Activated CD8-positive, alpha-beta T cell treated with anti-CD3 and anti-CD28 coated beads, Interleukin-2, amount 10 ng/mL, durations not matched to agents 7 days and 5 days (primary cell): ENCODE data around the gene OSBPL10. TPM values are rescaled to one million over a fixed set of nuclear protein-coding genes. Genes with fewer than 3 reads are reported as not detected.

ENCODE experiments used
- ATAC-seq: fragments of 150-1000 bp; cut with Tn5 transposase; one replicate; pipeline ENCODE4 v1.10.0; 2021; ENCODE audit warnings: moderate library complexity
- CTCF ChIA-PET: fragments of 350-600 bp; sonication (Branson Sonifier 250); formaldehyde crosslinking; loops from one replicate; lab custom pipeline; 2021; ENCODE audit warnings: antibody characterized with exemption; lab: Charles Lee
- POLR2A ChIA-PET: fragments of 350-600 bp; sonication (Branson Sonifier 250); formaldehyde crosslinking; loops from one replicate; lab custom pipeline; 2021; ENCODE audit warnings: antibody characterized with exemption; lab: Charles Lee
- DNase-seq: peaks from one replicate; pipeline ENCODE4 v3.0.0-alpha.2; 2020
- H3K27ac Mint-ChIP-seq: one replicate; pipeline ENCODE4 v1.8.0; 2021; ENCODE audit warnings: mild to moderate bottlenecking, mixed read lengths
- H3K27me3 Mint-ChIP-seq: one replicate; pipeline ENCODE4 v1.8.0; 2021; ENCODE audit warnings: low read depth, mixed read lengths
- H3K36me3 Mint-ChIP-seq: one replicate; pipeline ENCODE4 v1.8.0; 2021; ENCODE audit warnings: low read depth, mixed read lengths
- H3K4me1 Mint-ChIP-seq: one replicate; pipeline ENCODE4 v1.8.0; 2021; ENCODE audit warnings: low read depth, mixed read lengths
- H3K4me3 Mint-ChIP-seq: one replicate; pipeline ENCODE4 v1.8.0; 2021; ENCODE audit warnings: mild to moderate bottlenecking, mixed read lengths
- H3K9me3 Mint-ChIP-seq: one replicate; pipeline ENCODE4 v1.8.0; 2022; ENCODE audit warnings: mixed read lengths; ENCODE audit not compliant: insufficient read depth
- total RNA-seq, 2 experiments: library from RNA; stranded (reverse); gene quantifications; one replicate each; pipeline ENCODE4 v1.2.3, GENCODE V29; 2021

The OSBPL10 gene
- total RNA-seq, 2 experiments from 2014 or later, result 0.05 to 0.53 TPM

DNA sequence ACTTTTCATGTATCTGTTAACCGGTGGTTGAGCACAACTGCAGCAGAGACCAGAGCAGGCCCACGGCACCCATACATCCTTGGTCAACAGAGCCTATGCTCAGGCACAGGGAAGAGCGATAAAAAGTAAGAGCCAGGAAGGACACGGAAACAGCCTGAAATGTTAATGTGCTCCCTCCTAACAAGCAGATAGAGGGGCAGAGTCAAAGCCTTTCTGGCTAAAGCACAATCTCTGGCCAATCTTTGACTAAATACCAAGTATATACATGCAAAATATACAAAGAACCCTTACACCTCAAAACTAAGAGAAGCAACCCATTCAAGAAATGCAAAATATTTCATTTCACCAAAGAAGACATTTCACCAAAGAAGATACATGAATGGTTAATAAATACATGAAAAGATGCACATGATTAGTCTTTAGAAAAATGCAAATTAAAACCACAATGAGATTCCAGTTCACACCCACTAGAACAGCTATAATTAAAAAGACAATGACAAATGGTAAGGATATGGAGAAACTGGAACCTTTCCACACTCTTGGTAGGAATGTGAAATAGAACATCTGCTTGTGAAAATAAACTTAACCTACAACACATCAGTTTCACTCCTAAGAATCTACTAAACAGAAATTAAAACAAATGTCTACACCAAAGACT is 88.0 kb downstream of the OSBPL10 start:
- POLR2A ChIA-PET, result no interaction called here
- H3K4me1 Mint-ChIP-seq, result peaks cover 8% of the 10 kb centered on the region
- CTCF ChIA-PET, result no interaction called here
- H3K27ac Mint-ChIP-seq, result no peak overlapping the region
- no peak overlapping the region for H3K4me3 Mint-ChIP-seq
- H3K9me3 Mint-ChIP-seq, result no peaks in the 10 kb centered on the region
- H3K36me3 Mint-ChIP-seq, result no peaks in the 10 kb centered on the region
- ATAC-seq (no peak), DNase-seq (no peak)
- peaks cover 15% of the 10 kb centered on the region for H3K27me3 Mint-ChIP-seq

DNA sequence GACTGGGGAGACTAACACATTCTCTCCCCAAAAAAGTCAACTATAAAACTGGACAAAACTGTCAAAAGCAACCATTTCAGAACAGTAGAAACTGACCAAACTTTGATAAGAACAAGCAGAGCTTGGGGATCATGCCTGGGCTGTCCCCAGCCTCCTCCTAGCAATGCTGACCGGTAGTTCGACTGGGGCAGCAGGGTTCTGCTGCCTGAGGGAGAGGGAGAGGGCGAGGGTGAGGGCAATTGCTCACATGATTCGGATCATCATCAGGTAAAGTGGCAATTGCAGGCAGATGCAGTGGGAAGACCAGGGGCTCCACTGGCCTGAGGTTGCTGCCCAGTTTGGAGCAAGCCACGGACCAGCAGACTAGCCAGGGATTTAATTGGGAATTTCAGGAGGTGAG is 88.6 kb downstream of the OSBPL10 start:
- H3K27ac Mint-ChIP-seq, result no peak overlapping the region
- H3K4me3 Mint-ChIP-seq, result no peak overlapping the region
- peaks cover 13% of the 10 kb centered on the region for H3K27me3 Mint-ChIP-seq
- H3K4me1 Mint-ChIP-seq, result peaks cover 8% of the 10 kb centered on the region
- POLR2A ChIA-PET, result no interaction called here
- no peaks in the 10 kb centered on the region for H3K9me3 Mint-ChIP-seq
- no peak for ATAC-seq
- CTCF ChIA-PET, result no interaction called here
- H3K36me3 Mint-ChIP-seq, result no peaks in the 10 kb centered on the region
- DNase-seq, result no peak

DNA sequence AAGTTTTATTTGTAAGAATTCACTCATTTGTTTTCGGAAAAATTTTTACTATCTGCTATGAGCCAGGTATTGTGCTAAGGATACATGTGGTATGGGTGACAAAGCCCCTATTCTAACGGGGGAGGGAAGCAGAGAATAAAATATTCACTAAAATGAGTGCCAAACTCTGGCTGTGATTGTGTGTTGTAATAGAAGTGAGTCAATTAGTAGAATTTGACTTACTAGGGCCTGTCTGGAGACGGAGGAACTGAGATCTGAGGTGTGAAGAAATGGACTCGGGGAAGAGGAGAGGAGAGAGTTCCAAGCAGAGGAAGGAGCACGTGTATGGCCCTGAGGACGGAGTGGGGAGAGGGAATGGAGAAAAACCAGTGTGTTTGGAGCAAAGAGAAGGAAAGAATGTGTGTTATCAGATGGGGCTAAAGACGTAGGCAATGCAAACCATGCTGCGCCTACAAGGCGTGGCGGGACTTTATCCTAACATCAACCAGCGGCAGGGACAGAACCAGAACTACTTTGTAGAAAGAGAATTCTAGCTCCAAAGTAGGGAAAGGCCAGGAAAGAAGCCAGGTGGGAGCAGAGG is 89.1 kb downstream of the OSBPL10 start:
- H3K9me3 Mint-ChIP-seq, result no peaks in the 10 kb centered on the region
- DNase-seq (no peak), ATAC-seq (no peak)
- CTCF ChIA-PET, result no interaction called here
- H3K4me1 Mint-ChIP-seq, result peaks cover 8% of the 10 kb centered on the region
- H3K27me3 Mint-ChIP-seq, result peaks cover 15% of the 10 kb centered on the region
- POLR2A ChIA-PET, result no interaction called here
- H3K36me3 Mint-ChIP-seq, result no peaks in the 10 kb centered on the region
- H3K27ac Mint-ChIP-seq, result no peak overlapping the region
- no peak overlapping the region for H3K4me3 Mint-ChIP-seq

DNA sequence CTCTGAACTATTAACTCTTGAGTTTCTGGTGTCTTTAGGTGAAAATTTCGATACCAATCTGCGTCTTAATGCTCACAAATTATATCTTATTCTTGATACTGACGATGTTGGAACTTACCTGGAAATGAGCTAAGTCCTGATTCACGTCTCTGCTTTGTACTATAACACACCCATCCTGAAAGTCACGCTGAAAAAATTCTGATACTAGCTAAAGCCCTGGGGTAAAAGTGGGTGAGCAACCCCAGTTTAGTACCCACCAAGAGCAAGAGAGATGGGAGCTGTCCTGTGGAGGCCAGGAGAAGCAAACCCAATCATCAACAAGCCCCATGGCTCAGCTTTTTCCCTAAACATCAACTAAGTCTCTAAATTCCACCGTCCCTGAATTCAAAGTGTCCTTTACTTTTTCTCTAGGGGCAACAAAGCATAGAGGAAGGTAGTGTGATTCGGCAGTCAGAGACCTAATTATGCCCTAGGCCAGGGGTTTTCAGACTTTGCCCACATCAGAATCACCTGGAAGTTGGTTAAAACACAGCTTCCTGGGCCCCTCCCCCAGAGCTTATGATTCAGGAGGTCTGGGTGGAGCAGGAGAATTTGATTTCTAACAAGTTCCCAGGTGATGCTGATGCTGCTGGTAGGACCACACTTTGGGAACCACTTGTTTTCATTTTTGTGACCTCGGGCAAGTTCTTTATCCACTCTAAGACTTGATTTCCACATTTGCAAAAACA is 90.2 kb downstream of the OSBPL10 start:
- no peak for DNase-seq
- Mint-ChIP-seq H3K9me3 (no peaks in the 10 kb centered on the region), H3K36me3 (no peaks in the 10 kb centered on the region), H3K4me3 (no peak overlapping the region), H3K4me1 (peaks cover 8% of the 10 kb centered on the region), H3K27ac (no peak overlapping the region), H3K27me3 (peaks cover 16% of the 10 kb centered on the region)
- CTCF ChIA-PET, result no interaction called here
- ATAC-seq, result no peak
- POLR2A ChIA-PET, result no interaction called here

DNA sequence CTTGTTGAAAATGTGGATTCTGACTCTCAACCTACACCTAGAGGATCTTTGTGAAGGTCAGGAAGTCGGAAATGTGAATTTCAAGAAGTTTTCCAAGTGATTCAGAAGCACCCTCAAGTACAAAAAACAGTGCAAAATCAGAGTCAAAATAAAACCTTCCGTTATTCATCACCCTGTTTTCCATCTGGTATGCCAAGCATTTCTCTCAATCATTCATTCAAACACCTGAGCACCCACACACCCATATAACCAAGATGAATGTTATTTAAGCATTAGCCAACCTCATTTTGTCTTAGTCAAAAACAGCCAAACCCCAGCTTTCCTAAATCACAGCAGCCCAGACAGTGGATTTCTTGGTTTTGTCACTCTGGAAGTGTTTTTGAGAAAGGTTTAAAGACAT is 91.1 kb downstream of the OSBPL10 start:
- DNase-seq (no peak), ATAC-seq (no peak)
- Mint-ChIP-seq H3K36me3 (no peaks in the 10 kb centered on the region), H3K4me3 (no peak overlapping the region), H3K27ac (no peak overlapping the region), H3K4me1 (peaks cover 8% of the 10 kb centered on the region), H3K9me3 (no peaks in the 10 kb centered on the region), H3K27me3 (peaks cover 16% of the 10 kb centered on the region)
- ChIA-PET CTCF (no interaction called here), POLR2A (no interaction called here)

DNA sequence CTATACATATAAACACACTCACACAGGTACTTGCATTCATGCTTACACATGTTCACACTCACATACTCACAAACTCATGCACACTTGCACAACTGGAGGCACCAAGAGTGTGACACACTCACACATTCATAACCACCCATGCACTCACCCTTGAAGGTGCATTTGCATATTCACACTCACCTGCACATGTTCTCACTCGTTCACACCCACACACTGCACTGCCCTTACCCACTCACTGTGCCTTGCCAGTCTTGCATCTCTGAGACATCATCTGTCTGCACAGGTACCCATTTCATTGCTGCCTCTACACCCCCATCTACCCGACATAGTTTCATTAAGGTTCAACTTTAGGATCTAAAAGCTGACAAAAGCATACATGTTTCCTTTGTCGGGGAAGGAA is 95.8 kb downstream of the OSBPL10 start:
- ATAC-seq, result no peak
- Mint-ChIP-seq H3K4me3 (no peak overlapping the region), H3K9me3 (no peaks in the 10 kb centered on the region), H3K27ac (no peak overlapping the region), H3K27me3 (peaks cover 12% of the 10 kb centered on the region), H3K36me3 (no peaks in the 10 kb centered on the region), H3K4me1 (no peaks in the 10 kb centered on the region)
- ChIA-PET CTCF (no interaction called here), POLR2A (no interaction called here)
- no peak for DNase-seq

DNA sequence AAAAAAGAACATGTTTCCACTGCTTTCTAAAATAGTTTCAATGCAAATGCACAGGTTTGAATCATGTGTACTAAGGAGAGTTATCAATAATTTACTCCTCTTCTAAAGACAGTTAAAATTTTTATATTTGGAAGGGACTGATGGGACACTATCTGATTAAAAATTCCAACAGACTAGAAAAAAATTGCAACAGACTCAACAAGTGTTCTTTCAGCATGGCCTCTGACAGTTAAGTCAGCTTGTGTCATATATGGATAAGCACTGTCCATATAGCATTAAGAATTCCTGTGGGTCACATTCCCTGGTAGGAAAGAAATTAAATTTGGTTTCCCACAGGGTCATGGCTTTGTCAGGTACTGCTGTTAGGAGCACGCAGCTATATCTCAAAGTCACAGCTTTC is 96.8 kb downstream of the OSBPL10 start:
- no peak overlapping the region for H3K27ac Mint-ChIP-seq
- H3K4me3 Mint-ChIP-seq, result no peak overlapping the region
- ATAC-seq (no peak), DNase-seq (no peak)
- no peaks in the 10 kb centered on the region for H3K9me3 Mint-ChIP-seq
- ChIA-PET CTCF (no interaction called here), POLR2A (no interaction called here)
- no peaks in the 10 kb centered on the region for H3K36me3 Mint-ChIP-seq
- no peaks in the 10 kb centered on the region for H3K4me1 Mint-ChIP-seq
- H3K27me3 Mint-ChIP-seq, result peaks cover 9% of the 10 kb centered on the region

DNA sequence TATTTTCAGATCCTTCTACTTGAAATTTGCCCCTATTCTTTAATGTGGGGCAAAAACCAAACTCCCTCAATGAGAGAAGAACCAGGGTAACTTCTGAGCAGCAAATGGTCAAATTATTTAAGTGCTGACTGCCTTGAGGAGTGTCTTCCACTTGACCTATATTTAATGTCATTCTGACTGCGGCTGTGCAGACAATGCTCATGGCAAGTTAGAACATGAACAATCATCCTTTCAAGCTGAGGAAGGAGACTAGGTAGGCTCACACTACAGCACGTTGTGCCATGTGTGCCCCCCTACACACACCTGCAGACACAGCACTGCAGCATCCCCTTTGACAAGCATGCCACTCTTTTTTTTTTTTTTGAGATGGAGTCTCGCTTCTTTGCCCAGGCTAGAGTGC is 98.2 kb downstream of the OSBPL10 start:
- DNase-seq, result no peak
- no peak for ATAC-seq
- POLR2A ChIA-PET, result no interaction called here
- Mint-ChIP-seq H3K4me1 (no peaks in the 10 kb centered on the region), H3K27ac (no peak overlapping the region), H3K36me3 (no peaks in the 10 kb centered on the region), H3K4me3 (no peak overlapping the region), H3K27me3 (peaks cover 5% of the 10 kb centered on the region), H3K9me3 (no peaks in the 10 kb centered on the region)
- CTCF ChIA-PET, result no interaction called here

DNA sequence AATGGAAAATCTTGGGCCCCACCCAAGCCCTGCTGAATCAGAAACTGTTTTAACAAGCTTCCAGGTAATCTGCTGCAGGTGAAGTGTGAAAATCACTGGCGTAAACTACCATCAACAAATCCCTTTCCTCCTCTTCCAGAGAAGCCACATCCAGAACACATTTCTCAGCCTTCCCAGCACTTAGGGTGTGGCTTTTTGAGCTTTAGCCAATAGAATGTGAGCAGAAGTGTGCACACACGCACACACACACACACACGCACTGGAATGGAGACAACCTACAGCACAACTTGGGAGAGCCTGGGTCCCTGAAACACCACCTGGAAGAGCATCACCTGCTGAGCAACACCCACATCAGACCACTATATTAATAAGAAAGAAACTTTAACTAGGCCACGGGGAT is 98.6 kb downstream of the OSBPL10 start:
- H3K27me3 Mint-ChIP-seq, result peaks cover 5% of the 10 kb centered on the region
- no peaks in the 10 kb centered on the region for H3K9me3 Mint-ChIP-seq
- DNase-seq (no peak), ATAC-seq (no peak)
- H3K36me3 Mint-ChIP-seq, result no peaks in the 10 kb centered on the region
- no peak overlapping the region for H3K27ac Mint-ChIP-seq
- no peaks in the 10 kb centered on the region for H3K4me1 Mint-ChIP-seq
- ChIA-PET POLR2A (no interaction called here), CTCF (no interaction called here)
- no peak overlapping the region for H3K4me3 Mint-ChIP-seq

DNA sequence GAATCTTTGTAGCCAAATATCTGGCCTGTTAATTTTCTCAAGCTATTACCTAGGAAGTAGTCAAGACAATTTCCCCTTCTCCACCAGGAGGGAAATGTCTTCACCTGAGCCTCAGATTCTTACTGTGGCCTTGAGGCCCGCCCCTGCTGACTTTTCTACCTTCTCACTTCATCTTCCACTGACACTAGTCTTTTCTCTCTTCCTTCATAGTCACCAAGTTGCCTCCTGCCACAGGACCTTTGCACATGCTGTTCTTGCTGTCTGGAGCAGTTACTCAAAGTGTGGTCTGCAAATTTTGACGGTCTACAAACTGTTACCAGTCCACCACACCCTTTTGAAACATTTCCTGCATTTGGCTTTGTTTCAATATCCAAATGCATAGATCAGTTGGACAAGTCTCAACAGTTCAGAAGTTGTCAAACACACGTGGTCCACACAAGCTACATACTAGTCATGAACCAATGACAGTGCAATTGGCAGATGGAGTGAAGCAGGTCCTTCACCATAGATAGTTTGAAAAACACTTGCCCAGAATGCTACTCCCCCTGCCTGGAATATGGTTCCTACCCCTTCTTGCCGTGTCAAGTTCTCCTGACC is 100.5 kb downstream of the OSBPL10 start:
- Mint-ChIP-seq H3K27ac (no peak overlapping the region), H3K9me3 (no peaks in the 10 kb centered on the region), H3K36me3 (no peaks in the 10 kb centered on the region), H3K4me3 (no peak overlapping the region), H3K27me3 (no peaks in the 10 kb centered on the region), H3K4me1 (no peaks in the 10 kb centered on the region)
- POLR2A ChIA-PET, result no interaction called here
- no peak for ATAC-seq
- DNase-seq, result no peak
- CTCF ChIA-PET, result no interaction called here

DNA sequence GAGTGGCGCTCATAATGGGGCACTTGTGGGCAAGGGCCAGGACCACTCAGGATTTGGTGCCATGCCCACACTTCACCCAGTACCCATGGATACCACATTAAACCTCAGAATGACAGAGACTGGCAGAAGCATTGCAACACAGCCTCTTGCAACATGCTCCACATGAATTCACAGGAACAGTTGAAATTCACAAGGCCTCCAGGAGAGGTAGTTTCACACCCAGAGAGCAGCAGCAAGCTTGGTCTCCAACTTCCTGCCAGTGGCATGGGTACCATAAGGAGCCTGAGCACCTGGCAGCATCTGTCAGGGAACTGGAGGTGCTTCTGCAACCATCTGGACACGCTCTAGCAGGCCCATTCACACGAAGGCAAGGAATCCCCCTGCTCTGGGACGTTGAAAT is 101.0 kb downstream of the OSBPL10 start:
- Mint-ChIP-seq H3K27ac (no peak overlapping the region), H3K36me3 (no peaks in the 10 kb centered on the region), H3K4me1 (no peaks in the 10 kb centered on the region), H3K9me3 (no peaks in the 10 kb centered on the region), H3K27me3 (no peaks in the 10 kb centered on the region), H3K4me3 (no peak overlapping the region)
- DNase-seq (no peak), ATAC-seq (no peak)
- POLR2A ChIA-PET, result no interaction called here
- CTCF ChIA-PET, result no interaction called here

DNA sequence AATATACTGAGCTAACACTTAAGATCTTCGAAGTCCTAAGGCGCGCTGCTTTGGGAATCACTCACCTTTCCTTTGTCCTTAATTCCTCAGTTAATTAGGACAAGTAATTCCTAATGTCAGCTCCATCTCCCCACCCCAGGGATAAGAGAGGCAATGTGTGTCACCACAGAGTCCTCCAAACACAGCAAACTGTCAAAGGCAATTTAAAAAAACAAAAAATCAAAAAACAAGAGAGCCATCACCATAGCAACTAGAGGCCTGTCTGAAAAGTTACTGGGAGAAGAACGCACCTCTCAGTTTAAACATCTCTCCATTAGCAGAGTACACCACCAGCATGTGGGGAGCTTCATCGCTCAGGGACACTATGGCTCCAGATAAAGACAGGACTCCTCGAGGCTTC is 101.7 kb downstream of the OSBPL10 start:
- Mint-ChIP-seq H3K9me3 (no peaks in the 10 kb centered on the region), H3K4me1 (no peaks in the 10 kb centered on the region), H3K36me3 (no peaks in the 10 kb centered on the region), H3K27ac (no peak overlapping the region), H3K4me3 (no peak overlapping the region), H3K27me3 (no peaks in the 10 kb centered on the region)
- ATAC-seq, result no peak
- ChIA-PET POLR2A (no interaction called here), CTCF (no interaction called here)
- DNase-seq, result no peak
